ENCODE results near the gene TMEM201. TPM values are rescaled to one million over a fixed set of nuclear protein-coding genes. Genes with fewer than 3 reads are reported as not detected.
A peak's percentile ranks its signal among the peaks of the same experiment; 100 is the strongest.

TMEM201 gene
- total and polyA plus RNA-seq, 2 of the 13 experiments (the other 11 are each of a cell fraction or from before 2014, with no cell fraction given), result 1.5 to 8.2 TPM

- BruUV-seq (replicated peaks), result no TSS peak
- DNase-seq (ENCODE audit: low spot score), result no peak
- TF ChIP-seq FOXO1 (CRISPR knock-in tag; IDR thresholded peaks at IDR 0.05) (no peak), RCOR2 (CRISPR knock-in tag; IDR thresholded peaks at IDR 0.05) (no peak), ZNF790 (CRISPR knock-in tag; IDR thresholded peaks at IDR 0.05; ENCODE audit: borderline replicate concordance) (no peak), ARNT2 (CRISPR knock-in tag; IDR thresholded peaks at IDR 0.05; ENCODE audit: low read depth) (no peak), NFAT5 (CRISPR knock-in tag; IDR thresholded peaks at IDR 0.05) (no peak), ZNF574 (CRISPR knock-in tag; IDR thresholded peaks at IDR 0.05) (no peak), ZC3H4 (CRISPR knock-in tag; IDR thresholded peaks at IDR 0.05; ENCODE audit: borderline replicate concordance) (no peak)
- no peak for FAIRE-seq
- H3K27ac ChIP-seq (ENCODE audit: extremely low read length, insufficient read depth, low read length), result peak overlapping the region; percentile 84
- H3K4me2 ChIP-seq (ENCODE audit: low read depth, low read length), result no peak overlapping the region
- peaks cover 100% of the 10 kb centered on the region for H3K4me1 ChIP-seq (ENCODE audit: insufficient read depth, low read length)
- H2AFZ ChIP-seq (ENCODE audit: low read length), result no peak overlapping the region
- peaks cover 5% of the 10 kb centered on the region for H4K20me1 ChIP-seq (ENCODE audit: insufficient read depth, low read length)
- no peaks in the 10 kb centered on the region for H3K9me3 ChIP-seq (ENCODE audit: low read length)
- peaks cover 77% of the 10 kb centered on the region for H3K79me2 ChIP-seq (ENCODE audit: insufficient read depth, low read length)
- H3K9ac ChIP-seq (ENCODE audit: insufficient read depth, low read depth, low read length), result no peak overlapping the region
- H3K36me3 ChIP-seq (replicated peaks in 1 of 2; ENCODE audit: control insufficient read depth in 1 of 2, insufficient read depth in 2 of 2, low read length in 2 of 2), result peaks cover 8 to 32% of the 10 kb centered on the region in 2 experiments
- ATAC-seq, result no peak
- ChIA-PET CTCF (ENCODE audit: low intra/inter-chr PET ratio, low total read pairs) (no interaction called here), POLR2A (interaction anchor here (6.8 kb wide), 1 partner anchor 13 kb away, joined by 82 read pairs; the partner anchor contains the start of gene SLC25A33)
- intact Hi-C loops (cut with micrococcal nuclease; ENCODE audit: unreplicated experiment), result no loop called here
- 92% methylated on average over 1 of the region's 1 CpG for WGBS (ENCODE audit: low lambda C conversion rate)
- in situ Hi-C loops (cut with HindIII; ENCODE audit: extremely low pct_ligation_motif_present, low pct_unique_long_range_greater_than_20kb), result no loop called here
- no peak overlapping the region for H3K4me3 ChIP-seq (replicated peaks in 1 of 3; ENCODE audit: insufficient read depth in 1 of 3, low read depth in 2 of 3, low read length in 3 of 3)
- no peaks in the 10 kb centered on the region for H3K27me3 ChIP-seq (ENCODE audit: control insufficient read depth in 1 of 2, insufficient read depth in 2 of 2, low read length in 2 of 2)
Observed at GRCh38 chr1:9551984-9552383, 36.7 kb upstream of the TMEM201 start.
